Measurements from ENCODE around the gene ADAMTSL1.

ADAMTSL1 gene

DNA sequence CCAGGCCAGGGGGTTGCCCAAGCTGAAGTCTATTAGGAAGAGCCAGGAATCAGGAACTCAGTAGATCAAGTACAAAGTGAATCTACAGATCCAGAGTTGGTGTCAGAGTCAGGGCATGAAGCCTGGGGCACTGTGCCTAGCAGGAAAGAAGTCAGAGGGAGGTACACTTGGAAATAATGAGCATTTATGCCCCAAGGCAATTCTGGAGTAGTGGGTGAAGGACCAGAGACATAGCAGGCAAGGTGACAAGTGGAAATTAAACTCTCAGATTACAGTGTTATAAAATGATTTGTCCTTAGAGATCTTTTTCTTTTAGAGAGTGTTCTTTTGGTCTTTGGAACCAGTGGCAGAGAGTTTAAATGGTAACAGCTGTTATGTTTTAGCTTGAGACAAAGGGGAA, 138.0 kb downstream of the ADAMTSL1 start:
- no peak for DNase-seq

DNA sequence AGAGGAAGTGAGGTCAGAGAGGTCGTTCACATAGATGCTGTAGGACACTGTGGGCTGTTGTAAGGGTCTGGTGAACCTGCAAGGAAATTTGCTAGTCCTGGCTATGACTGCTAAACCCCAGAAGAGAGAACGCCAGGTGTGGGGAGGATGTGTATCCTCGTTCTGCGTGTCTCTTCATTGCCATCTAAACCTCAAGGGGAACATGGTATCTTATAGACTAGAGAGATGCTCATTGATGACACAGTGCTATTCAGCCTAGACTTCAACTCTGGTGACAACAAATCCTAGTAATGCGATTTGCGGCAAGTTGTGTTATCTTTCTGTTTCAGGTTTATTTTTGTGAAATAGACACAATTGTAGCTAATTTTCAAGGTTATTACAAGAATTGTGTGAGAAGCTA, 140.2 kb downstream of the ADAMTSL1 start:
- no peak for DNase-seq

DNA sequence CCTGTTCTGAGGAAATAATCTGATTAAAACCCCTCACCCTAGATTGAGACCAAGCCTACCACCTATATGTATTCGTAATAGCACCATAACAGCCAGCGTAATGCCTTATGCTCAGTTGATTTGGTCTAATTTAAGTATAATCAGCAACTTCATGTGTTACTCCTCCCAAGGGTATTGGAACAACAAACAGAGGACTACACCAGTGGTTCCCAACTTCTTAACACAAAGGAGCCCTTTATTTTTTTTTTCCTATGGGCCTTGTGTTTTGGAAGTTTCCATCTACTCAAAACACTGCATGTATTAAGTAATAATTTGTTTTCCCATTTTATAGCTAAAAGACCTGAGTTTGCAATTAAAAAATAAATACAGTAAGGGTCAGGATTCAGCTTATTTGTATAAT, 140.7 kb downstream of the ADAMTSL1 start:
- no peak for DNase-seq

- DNase-seq: no peak
Observed at GRCh38 chr9:18616976-18617375, 143.0 kb downstream of the ADAMTSL1 start.

DNA sequence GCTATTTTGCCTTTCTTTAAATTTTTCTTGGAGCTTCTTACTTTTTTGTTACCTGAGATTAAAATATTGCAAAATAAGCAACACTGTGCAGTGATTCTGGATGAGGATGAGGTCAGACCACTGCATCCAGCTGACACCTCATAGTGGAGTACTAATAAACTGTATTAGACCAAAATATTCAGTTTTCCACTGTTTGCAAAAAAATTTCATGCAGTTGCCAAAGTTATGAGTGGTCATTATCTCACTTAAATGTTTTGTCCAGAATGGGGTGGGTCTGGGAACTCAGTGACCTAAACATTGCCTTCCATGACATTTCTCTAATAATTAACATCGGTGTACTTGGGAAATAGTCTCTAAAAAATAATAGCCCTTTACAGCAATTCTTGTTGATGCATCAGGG, 143.8 kb downstream of the ADAMTSL1 start:
- DNase-seq: no peak

DNA sequence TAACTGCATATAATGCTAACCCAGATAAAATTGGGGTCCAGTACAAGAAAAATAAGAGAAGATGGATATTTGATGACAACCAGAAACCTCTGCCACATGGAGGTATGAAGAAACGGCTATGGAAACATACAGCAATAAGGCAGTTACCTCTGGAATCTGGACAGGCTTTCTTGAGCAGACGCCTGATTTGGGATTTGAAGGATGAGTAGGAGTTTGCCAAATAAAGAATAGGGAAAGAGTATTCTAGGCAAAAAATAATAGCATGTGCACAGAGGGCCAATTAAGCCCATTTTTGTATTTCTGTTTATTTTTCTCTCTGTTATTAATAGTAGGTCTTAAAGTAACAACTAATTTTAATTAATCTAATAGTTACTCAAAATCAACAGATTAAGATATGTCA, 144.9 kb downstream of the ADAMTSL1 start:
- DNase-seq: no peak

GRCh38 chr9:18622186-18622836, 148.4 kb downstream of the ADAMTSL1 start:
- DNase-seq: no peak

- no peak for DNase-seq
Observed at GRCh38 chr9:18623221-18624079, 149.5 kb downstream of the ADAMTSL1 start.

DNA sequence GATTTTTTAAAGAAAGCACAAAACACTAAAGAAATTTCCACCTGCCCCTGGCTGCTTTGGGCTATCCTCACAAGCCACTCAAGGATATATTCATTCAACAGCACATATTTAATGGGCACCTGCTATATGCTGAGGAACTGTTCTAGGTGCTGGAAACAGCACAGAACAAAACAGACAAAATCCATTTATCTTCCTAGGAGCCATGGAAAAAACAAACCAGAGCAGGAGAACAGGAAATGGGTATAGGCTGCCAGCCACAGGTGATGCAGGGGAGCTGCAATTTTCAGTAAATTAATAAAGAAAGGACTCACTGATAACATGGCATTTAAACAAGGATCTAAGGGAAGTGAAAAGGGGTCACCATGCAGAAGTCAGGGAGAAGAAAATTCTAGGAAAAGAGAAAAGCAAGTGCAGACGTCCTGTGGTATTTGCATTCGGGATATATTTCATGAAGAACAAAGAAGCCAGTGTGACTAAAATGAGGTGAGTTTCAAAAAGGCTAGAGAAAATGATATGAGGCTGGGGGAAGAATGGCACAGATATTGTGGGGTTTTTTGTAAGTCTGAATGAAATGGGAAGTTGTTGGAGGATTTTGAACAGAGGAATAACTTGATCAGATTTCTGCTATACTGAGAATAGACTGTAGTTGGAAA, 152.2 kb downstream of the ADAMTSL1 start:
- DNase-seq: no peak

DNA sequence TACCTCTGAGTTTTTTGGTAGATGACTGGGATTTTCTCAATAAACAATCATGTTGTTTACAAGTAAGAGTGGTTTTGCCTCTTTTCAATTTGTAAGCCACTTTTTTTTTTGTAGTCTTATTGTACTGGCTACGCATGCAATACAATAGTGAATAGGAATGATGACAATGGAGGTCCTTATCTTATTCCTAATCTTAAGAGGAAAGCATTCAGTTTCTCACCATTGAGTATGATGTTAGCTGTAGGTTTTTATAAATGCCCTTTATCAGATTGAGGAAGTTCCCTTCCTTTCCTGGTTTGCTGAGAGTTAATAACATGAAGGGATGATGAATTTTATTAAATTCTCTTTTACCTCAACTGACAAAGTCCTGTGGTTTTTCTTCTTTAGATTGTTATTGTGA, 155.2 kb downstream of the ADAMTSL1 start:
- no peak for DNase-seq

- DNase-seq: no peak
Observed at GRCh38 chr9:18632632-18633403, 158.9 kb downstream of the ADAMTSL1 start.

DNA sequence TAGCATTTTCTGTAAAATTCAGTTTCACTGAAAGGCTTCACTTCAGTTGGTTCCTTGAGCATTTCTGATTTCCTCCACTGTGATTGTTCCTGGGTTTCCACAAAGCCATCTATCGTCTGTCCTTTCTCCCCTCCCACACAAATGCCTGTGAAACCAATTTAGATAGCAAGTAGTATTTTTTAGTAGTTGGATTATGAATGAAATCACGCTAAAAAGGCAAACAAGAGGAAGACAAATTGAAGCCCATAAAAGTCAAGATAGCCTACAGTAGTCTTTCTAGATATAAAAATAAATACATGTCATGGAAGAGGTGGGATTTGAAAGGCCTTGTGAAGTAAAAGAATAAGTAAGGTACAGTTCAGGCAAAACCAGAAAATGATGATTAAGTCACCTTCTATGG, 162.8 kb downstream of the ADAMTSL1 start:
- DNase-seq: no peak

DNA sequence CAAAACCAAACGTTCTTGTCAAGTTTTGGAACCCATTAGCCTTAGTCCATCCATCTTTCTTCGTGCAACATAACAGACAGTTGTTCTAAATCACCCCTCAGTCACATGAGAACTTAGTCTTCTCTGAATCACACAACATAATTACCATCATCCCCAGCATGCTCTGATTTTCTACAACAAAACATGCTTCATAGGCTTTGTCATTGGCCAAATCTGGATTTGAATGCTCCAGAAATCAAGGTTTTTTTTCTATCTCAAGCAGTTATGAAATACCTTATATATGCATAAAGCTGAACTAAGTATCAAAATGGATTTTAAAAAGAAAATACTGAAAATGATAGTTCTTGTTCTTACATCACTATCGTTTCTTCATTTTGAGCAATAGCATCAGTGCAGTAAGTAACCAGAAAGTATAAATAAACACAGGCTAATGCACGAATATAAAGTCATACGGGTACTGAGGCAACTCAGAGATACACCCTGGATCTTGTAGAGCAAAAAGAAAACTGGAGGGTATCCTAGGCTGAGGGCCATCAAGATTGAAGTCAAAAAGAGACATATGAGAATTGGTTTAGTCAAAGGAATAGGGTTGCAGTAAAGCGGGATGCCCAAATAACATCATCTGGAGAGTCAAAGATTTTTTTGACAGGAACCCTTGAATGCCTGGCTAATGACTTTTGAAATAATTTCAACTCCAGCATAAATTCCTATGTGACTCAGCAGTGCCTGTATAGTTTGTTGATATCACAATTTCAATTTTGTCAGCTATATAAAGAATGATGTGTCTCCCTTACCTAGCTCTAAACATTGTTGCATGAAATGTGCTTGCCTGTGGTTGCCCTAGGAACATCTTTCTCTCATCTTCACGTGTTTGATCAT, 164.7 kb downstream of the ADAMTSL1 start:
- DNase-seq: no peak

DNA sequence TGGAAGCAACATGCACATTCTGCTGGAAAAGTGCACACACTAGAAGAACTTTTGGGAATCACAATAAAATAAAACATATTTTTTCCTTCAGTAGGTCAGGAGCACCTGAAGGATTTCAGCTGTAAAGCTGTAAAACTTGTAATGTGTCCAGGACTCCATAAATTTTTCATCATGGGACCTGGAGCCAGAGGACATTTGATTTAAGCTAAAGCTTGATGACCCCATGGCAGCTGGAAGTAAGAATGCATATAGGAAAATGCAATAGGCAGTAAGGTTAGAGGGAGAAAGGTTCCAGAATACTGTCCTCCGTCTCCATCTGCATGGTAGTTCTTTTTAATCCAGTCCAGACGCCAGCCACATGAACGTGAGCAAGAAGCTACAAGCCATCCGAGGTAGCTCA, 166.0 kb downstream of the ADAMTSL1 start:
- DNase-seq: no peak

DNA sequence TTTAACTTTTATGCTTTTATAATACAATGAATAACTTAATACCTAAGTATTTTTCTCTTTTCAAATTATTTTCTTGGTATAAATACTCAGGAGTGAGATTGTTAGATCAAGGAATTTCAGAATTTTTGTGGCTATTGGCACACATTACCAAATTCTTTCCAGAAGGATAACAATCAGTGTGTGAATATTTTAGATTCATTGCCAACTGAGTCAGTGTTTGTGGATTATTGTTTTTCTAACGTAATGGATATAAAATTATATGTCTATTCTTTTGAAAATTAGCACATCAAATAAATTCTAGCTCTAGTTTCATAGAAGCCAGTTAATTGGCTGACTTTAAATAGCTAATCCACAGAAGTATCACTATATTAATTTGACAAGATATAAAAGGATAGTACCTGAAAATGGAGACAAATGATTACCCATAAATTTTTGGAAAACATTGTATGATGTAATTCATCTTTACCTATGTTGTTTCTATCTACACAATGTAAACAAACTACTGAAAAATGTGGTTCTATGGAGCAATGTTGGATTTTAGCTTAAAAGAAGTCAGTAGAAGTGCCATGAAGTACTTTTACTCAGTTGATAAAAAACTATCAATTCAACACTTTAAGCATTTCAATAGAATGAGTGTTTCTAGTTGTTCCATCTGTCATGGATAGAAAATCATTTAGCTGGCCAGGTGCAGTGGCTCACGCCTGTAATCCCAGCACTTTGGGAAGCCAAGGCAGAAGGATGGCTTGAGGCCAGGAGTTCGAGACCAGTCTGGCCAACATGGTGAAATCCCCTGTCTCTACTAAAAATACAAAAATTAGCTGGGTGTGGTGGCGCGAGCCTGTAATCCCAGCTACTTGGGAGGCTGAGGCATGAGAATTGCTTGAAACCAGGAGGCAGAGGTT, 185.1 kb downstream of the ADAMTSL1 start:
- no peak for DNase-seq

DNA sequence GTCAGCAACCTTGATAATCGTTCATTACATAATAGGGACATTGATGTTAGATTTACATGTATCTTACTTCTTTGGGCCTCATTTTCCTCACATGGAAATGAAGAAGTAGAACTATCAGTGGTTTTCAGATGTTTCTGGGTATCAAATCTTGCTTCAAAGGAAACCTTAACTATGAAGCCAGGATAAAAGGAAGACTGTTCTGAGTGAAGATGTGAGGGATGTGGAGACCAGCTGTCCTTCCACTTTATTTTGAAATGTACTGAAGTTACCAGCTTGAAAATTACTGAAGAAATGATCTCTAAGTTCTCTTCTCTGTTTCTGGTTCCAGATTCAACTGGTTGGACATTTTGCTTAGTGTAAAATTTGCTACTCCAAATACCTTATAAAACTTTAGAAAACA, 186.0 kb downstream of the ADAMTSL1 start:
- DNase-seq: no peak

DNA sequence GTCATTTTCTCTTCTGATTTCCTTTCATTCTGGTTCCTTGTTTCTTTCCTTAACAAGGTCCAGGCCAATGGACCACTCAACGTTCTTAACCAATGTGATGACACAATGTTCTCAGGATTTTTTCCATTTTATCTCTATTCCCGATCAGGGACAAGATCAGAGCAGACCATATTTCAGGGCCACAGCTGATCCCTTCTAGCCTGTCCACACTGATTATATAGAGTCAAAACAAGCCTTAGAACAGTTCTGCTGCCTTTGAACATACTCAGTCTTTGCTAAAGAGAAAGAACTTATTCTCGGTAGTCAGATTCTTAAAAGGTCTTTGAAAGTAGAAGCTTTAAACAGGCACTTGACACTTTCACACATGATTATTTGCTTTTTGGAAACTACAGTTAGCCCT, 188.4 kb downstream of the ADAMTSL1 start:
- DNase-seq: no peak

GRCh38 chr9:18665947-18666346, 192.0 kb downstream of the ADAMTSL1 start:
- no peak for DNase-seq

DNA sequence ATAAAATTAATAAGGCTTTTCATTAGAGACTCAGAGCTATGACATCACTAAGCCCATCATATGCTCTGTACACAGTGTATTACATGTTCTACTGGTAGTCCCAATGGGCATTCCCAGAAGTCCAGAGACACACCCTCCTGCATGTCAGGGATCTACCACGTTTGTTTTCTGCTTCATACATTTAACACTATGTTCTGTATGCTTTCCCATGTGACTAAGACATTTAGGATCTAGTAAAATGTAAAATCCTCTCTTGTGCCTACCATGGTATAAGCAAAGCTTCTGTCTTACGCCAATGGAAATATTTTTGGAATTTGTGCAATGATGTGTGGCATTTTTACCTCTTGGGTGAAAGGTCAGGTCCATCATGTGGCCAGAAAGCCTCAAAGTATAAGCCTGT, 192.4 kb downstream of the ADAMTSL1 start:
- DNase-seq: no peak

- no peak for DNase-seq
Observed at GRCh38 chr9:18666986-18667772, 193.2 kb downstream of the ADAMTSL1 start.
